ENCODE data around the gene NFKB1.

DNA sequence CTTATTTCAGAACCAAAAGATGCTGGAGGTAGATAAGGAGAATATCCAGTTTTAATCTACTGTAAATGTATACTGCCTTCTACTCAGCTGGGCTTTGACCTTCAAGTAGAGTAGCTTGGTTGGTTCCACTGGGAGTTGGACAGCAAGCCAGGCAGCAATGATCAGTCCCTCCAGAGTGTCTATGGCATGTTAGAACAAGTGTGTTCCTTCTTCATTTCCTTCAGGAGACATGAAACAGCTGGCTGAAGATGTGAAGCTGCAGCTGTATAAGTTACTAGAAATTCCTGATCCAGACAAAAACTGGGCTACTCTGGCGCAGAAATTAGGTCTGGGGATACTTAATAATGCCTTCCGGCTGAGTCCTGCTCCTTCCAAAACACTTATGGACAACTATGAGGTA is 111.1 kb downstream of the NFKB1 start:
- TF ChIP-seq, protein P1, sequence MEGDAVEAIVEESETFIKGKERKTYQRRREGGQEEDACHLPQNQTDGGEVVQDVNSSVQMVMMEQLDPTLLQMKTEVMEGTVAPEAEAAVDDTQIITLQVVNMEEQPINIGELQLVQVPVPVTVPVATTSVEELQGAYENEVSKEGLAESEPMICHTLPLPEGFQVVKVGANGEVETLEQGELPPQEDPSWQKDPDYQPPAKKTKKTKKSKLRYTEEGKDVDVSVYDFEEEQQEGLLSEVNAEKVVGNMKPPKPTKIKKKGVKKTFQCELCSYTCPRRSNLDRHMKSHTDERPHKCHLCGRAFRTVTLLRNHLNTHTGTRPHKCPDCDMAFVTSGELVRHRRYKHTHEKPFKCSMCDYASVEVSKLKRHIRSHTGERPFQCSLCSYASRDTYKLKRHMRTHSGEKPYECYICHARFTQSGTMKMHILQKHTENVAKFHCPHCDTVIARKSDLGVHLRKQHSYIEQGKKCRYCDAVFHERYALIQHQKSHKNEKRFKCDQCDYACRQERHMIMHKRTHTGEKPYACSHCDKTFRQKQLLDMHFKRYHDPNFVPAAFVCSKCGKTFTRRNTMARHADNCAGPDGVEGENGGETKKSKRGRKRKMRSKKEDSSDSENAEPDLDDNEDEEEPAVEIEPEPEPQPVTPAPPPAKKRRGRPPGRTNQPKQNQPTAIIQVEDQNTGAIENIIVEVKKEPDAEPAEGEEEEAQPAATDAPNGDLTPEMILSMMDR (IDR thresholded peaks at IDR 0.05), result no peak
- TF ChIP-seq, protein P2, sequence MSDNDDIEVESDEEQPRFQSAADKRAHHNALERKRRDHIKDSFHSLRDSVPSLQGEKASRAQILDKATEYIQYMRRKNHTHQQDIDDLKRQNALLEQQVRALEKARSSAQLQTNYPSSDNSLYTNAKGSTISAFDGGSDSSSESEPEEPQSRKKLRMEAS (IDR thresholded peaks at IDR 0.05), result no peak
- TF ChIP-seq NR3C1 (IDR thresholded peaks at IDR 0.05), result no peak
- no peak for TF ChIP-seq RFX5 (IDR thresholded peaks at IDR 0.05)
- TF ChIP-seq MYC (IDR thresholded peaks at IDR 0.05; ENCODE audit: borderline replicate concordance, low read length), result no peak
- TF ChIP-seq, protein P3, sequence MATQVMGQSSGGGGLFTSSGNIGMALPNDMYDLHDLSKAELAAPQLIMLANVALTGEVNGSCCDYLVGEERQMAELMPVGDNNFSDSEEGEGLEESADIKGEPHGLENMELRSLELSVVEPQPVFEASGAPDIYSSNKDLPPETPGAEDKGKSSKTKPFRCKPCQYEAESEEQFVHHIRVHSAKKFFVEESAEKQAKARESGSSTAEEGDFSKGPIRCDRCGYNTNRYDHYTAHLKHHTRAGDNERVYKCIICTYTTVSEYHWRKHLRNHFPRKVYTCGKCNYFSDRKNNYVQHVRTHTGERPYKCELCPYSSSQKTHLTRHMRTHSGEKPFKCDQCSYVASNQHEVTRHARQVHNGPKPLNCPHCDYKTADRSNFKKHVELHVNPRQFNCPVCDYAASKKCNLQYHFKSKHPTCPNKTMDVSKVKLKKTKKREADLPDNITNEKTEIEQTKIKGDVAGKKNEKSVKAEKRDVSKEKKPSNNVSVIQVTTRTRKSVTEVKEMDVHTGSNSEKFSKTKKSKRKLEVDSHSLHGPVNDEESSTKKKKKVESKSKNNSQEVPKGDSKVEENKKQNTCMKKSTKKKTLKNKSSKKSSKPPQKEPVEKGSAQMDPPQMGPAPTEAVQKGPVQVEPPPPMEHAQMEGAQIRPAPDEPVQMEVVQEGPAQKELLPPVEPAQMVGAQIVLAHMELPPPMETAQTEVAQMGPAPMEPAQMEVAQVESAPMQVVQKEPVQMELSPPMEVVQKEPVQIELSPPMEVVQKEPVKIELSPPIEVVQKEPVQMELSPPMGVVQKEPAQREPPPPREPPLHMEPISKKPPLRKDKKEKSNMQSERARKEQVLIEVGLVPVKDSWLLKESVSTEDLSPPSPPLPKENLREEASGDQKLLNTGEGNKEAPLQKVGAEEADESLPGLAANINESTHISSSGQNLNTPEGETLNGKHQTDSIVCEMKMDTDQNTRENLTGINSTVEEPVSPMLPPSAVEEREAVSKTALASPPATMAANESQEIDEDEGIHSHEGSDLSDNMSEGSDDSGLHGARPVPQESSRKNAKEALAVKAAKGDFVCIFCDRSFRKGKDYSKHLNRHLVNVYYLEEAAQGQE (IDR thresholded peaks at IDR 0.05), result no peak
- TF ChIP-seq, protein P4, sequence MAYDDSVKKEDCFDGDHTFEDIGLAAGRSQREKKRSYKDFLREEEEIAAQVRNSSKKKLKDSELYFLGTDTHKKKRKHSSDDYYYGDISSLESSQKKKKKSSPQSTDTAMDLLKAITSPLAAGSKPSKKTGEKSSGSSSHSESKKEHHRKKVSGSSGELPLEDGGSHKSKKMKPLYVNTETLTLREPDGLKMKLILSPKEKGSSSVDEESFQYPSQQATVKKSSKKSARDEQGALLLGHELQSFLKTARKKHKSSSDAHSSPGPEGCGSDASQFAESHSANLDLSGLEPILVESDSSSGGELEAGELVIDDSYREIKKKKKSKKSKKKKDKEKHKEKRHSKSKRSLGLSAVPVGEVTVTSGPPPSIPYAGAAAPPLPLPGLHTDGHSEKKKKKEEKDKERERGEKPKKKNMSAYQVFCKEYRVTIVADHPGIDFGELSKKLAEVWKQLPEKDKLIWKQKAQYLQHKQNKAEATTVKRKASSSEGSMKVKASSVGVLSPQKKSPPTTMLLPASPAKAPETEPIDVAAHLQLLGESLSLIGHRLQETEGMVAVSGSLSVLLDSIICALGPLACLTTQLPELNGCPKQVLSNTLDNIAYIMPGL (CRISPR knock-in tag; IDR thresholded peaks at IDR 0.05; ENCODE audit: borderline replicate concordance), result no peak
- no peak for TF ChIP-seq ZC3H11A (IDR thresholded peaks at IDR 0.05)
- no peak for TF ChIP-seq FOXS1 (CRISPR knock-in tag; IDR thresholded peaks at IDR 0.05)
- no peak for TF ChIP-seq POLR2A (IDR thresholded peaks at IDR 0.05; ENCODE audit: low read length)
- no peak for TF ChIP-seq EP300 (IDR thresholded peaks at IDR 0.05)
- TF ChIP-seq ZFP36 (IDR thresholded peaks at IDR 0.05; ENCODE audit: borderline replicate concordance, partially characterized antibody), result no peak
- TF ChIP-seq FOSB (CRISPR knock-in tag; IDR thresholded peaks at IDR 0.05), result no peak

Data from A549 (cell line).